Urothelium cell line (cell line): ENCODE results near the gene LTB4R.
A peak's percentile ranks its signal among the peaks of the same experiment; 100 is the strongest.
"Not testable (repeated sequence)": the region's sequence is repeated elsewhere in the genome, so short reads cannot be mapped to it uniquely, and the experiment has no call there.

Source experiments
- DNase-seq: peaks from one replicate; pipeline ENCODE4 v3.0.0; 2011; ENCODE audit warnings: low spot score, mixed read lengths
- FAIRE-seq: peaks from 2 replicates; lab custom pipeline; 2011; peaks lifted over from hg19 to GRCh38; lab: Jason Lieb, UNC

Gene LTB4R

DNA sequence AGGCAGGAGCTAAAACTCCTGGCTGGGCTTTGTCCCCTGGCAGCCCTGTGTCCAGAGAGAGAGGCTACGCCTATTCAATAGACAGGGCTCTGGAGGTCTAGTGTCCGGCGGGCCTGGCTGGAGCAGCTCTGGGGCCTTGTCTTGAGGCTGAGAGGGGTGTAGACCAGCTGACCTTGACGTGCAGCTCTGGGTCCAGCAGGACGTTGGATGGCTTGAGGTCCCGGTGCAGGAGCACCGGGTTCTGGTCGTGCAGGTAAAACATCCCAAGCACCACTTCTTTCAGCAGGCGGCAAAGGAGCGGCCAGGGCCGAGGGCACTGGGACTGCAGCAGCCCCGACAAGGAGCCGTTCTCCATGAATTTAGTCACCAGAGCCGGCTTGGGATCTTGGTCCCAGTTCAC is 27.5 kb downstream of the LTB4R start:
- no peak for DNase-seq
- no peak for FAIRE-seq

DNA sequence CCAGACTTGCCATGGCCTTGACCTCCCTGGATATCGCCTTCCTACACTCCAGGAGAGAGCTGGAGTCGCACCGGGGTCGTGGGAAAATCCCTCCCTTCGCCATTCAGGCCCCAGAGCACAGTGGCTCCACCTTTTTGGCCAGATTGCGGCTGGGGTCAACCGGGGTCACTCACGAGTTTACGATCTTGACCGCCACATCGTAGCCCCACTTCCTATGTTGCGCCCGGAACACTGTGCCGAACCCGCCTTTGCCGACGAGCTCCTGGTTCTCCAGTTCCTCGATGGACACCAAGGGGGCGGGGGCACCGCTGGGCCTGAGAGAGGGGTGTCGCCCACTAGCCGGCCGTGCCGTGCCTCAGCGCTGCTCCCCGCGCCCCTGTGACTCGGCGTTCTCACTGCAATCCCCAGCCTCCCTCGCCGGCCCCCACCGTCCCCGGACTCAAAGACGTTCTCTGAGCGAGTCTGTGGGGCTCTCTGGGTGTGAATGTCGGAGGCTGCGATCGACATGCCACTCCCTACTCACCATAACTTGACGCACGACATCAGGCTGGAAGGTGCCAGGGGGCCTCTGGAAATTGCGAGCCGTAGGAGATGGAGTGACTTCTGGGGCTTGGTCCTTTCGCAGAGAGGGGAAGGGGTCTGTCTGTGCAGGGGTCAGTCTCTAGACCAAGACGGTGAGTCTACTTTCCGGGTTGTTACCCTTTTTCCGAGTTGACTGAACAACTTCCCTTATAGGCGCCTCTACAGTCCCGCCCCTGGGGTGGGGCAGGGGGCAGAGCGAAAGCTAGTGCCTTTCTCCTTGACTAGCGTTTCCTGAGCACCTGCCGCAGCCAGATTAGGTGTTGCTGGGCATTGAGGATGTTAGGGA is 28.2 kb downstream of the LTB4R start, which contains the start of gene RIPK3:
Gene RIPK3 (minus strand): TSS at position 708 of the 868 bp plus-strand sequence. CDS start 165 bp downstream, at position 543.
- DNase-seq: no peak
- FAIRE-seq: no peak

- no peak for DNase-seq
- no peak for FAIRE-seq
These were observed 29.3 kb downstream of the LTB4R start for GRCh38 chr14:24340606-24341005.

GRCh38 chr14:24342889-24343288 is 31.6 kb downstream of the LTB4R start:
- FAIRE-seq: no peak
- DNase-seq: no peak

- DNase-seq (no peak), FAIRE-seq (no peak)
These were observed 32.7 kb downstream of the LTB4R start for GRCh38 chr14:24343795-24344660.

DNA sequence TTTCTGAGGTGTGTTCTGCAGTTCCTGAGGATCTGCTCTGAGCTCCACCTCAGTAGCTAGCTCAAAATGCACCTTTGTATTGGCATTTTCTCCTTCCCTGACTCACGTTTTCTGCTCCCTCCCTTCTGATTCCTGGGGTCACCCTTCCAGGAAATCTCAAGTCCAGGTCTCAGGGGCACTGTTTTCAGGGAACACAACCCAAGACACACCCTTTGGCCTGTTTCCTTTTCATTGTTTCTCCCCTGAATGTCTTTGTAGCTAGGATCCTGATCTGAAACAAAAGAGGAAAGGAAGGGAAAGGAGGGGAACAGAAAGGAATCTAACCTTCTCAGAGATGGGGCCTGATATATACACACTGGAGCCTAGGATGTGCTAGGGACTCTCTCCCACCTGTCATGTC is 35.8 kb downstream of the LTB4R start:
- FAIRE-seq: no peak
- no peak for DNase-seq

DNA sequence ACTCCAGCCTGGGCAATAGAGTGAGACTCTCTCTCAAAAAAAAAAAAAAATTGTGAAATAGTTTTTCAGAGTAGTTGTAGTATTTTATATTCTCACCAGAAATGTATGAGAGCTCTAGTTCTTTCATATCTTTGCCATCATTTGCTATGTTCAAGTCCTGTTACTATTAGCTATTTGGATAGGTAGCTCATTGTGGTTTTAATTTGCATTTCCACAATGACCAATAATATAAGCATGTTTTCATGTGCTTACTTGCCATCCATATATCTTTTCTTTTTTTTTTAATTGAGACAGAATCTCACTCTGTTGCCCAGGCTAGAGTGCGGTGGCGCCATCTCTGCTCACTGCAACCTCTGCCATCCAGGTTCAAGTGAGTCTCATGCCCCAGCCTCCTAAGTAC is 36.9 kb downstream of the LTB4R start:
- no peak for FAIRE-seq
- no peak for DNase-seq

- DNase-seq (no peak), FAIRE-seq (no peak)
These were observed 38.4 kb downstream of the LTB4R start for GRCh38 chr14:24349742-24350141.

GRCh38 chr14:24351517-24351916 is 40.2 kb downstream of the LTB4R start:
- FAIRE-seq (no peak), DNase-seq (no peak)

GRCh38 chr14:24353559-24354481 is 42.5 kb downstream of the LTB4R start:
- DNase-seq: no peak

GRCh38 chr14:24354482-24354825 is 43.2 kb downstream of the LTB4R start:
- DNase-seq, FAIRE-seq: not testable (repeated sequence)

More at GRCh38 chr14:24353559-24354481, 42.5 kb downstream of the LTB4R start:
- no peak for FAIRE-seq

DNA sequence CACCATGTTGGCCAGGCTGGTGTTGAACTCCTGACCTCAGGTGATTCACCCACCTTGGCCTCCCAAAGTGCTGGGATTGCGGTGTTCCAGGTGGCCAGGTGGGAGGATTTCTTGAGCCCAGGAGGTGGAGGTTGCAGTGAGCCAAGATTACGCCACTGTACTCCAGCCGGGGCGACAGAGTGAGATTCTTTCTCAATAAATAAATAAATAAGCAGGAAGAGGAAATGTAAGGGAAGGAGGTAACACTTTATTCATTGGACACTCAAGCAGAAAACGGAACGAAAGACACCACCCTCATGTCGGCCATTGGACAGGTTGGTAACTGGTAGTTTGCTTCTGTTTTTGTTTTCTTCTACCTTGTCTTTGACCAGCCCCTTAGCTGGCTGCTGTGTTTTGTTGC is 43.7 kb downstream of the LTB4R start:
- no peak for DNase-seq
- no peak for FAIRE-seq

GRCh38 chr14:24356208-24356607 is 44.9 kb downstream of the LTB4R start:
- no peak for DNase-seq
- FAIRE-seq: no peak

DNA sequence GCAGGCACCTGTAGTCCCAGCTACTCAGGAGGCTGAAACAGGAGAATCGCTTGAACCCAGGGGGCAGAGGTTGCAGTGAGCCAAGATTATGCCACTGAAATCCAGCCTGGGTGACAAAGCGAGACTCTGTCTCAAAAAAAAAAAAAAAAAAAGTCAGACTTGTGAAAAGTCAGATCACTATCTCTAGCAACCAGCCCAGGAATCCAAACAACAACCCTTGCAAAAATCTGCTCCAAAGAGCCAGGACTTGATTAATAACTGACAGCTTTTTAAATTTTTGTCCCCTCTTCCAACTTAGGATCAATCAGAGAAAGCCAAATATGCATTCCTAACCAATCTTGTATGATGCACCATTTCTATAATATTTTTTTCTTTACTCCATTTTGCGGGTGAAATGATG is 49.0 kb downstream of the LTB4R start:
- DNase-seq: no peak

DNA sequence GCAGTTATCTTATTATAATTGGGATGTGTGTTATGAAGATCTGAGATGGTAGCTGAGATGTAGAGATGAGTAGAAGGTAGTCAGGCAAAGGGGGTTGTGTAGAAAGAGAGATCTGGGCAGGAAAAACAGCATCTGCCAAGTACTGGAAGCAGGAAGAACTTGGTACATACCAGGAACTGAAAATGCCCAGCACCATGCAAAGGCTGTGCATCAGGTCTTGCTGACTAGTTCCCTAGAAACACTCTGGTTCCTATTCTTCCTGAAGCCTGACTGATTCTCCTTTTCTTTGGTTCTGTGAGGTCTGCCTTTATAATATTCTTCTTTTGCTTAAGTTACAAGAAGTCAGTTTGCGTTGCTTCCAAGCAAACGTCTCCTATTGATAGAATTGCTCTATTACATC is 50.0 kb downstream of the LTB4R start:
- DNase-seq (no peak), FAIRE-seq (no peak)

More for the DNA sequence above, 49.0 kb downstream of the LTB4R start:
- FAIRE-seq: no peak

GRCh38 chr14:24362241-24362960 is 51.1 kb downstream of the LTB4R start:
- FAIRE-seq (no peak), DNase-seq (no peak)

DNA sequence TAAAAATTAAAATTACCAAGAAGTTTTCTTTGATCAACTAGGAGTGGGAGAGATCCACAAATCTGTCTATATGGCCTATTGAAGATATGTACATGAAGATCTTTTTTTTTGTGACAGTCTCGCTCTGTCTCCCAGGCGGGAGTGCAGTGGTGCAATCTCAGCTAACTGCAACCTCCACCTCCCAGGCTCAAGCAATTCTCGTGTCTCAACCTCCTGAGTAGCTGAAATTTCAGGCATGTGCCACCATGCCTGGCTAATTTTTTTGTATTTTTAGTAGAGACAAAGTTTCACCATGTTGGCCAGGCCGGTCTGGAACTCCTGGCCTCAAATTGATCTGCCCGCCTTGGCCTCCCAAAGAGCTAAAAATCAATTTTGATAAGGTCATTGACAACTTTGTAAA is 52.1 kb downstream of the LTB4R start:
- FAIRE-seq: no peak
- no peak for DNase-seq

- DNase-seq (no peak), FAIRE-seq (no peak)
These were observed 53.5 kb downstream of the LTB4R start for GRCh38 chr14:24364841-24365240.

GRCh38 chr14:24365600-24366412 is 54.5 kb downstream of the LTB4R start:
- FAIRE-seq (no peak), DNase-seq (peak; percentile 78)
